Measurements from ENCODE around the gene SCIMP. TPM values are rescaled to one million over a fixed set of nuclear protein-coding genes. Genes with fewer than 3 reads are reported as not detected.

SCIMP gene
- total RNA-seq, 4 donors from 2014 or later: 1.7 to 17.0 (median 7.6) TPM

GRCh38 chr17:5179003-5179402 lies 55.7 kb downstream of the SCIMP start:
- TF ChIP-seq CTCF (IDR thresholded peaks at IDR 0.05; ENCODE audit: low read depth): no peak

GRCh38 chr17:5164436-5164835 lies 70.2 kb downstream of the SCIMP start:
- TF ChIP-seq CTCF (IDR thresholded peaks at IDR 0.05; ENCODE audit: low read depth): no peak

Other genes with a start within 250 kb of the SCIMP start
- 10 to 100 TPM; 11.4 to 21.9 (median 17.5) TPM for gene CAMTA2, start 247.2 kb downstream of the SCIMP start, total RNA-seq
- gene INCA1, start 237.3 kb downstream of the SCIMP start, total RNA-seq: 1 to 10 TPM in 3 of 4 donors, under 1 TPM in 1; 0.85 to 1.3 (median 1.1) TPM
- 100 to 1,000 TPM in 1 of 4 donors, 10 to 100 TPM in 3; 32.3 to 162 (median 65.2) TPM for gene KIF1C, start 236.9 kb downstream of the SCIMP start, total RNA-seq
- not detected for gene SLC52A1, start 199.4 kb downstream of the SCIMP start, total RNA-seq
- 1 to 10 TPM; 3.2 to 5.9 (median 4.0) TPM for gene ZFP3, start 156.4 kb downstream of the SCIMP start, total RNA-seq
- 10 to 100 TPM in 1 of 4 donors, 1 to 10 TPM in 3; 1.5 to 11.9 (median 6.0) TPM for gene ZNF232, start 123.0 kb downstream of the SCIMP start, total RNA-seq
- 1 to 10 TPM in 1 of 4 donors, under 1 TPM in 2, not detected in 1; 0.22 to 5.1 (median 0.51) TPM for gene USP6, start 118.8 kb downstream of the SCIMP start, total RNA-seq
- gene ZNF594, start 43.0 kb downstream of the SCIMP start, total RNA-seq: 10 to 100 TPM in 3 of 4 donors, 1 to 10 TPM in 1; 5.5 to 17.1 (median 11.0) TPM
- 10 to 100 TPM; 59.5 to 72.1 (median 63.3) TPM for gene RABEP1, start 47.4 kb upstream of the SCIMP start, total RNA-seq
- 100 to 1,000 TPM in 1 of 4 donors, 10 to 100 TPM in 3; 58.8 to 104 (median 64.6) TPM for gene NUP88, start 184.8 kb upstream of the SCIMP start, total RNA-seq
- gene RPAIN, start 185.3 kb upstream of the SCIMP start, total RNA-seq: 10 to 100 TPM; 35.9 to 53.0 (median 40.6) TPM
- 10 to 100 TPM; 54.4 to 85.3 (median 73.3) TPM for gene C1QBP, start 204.3 kb upstream of the SCIMP start, total RNA-seq
- gene DHX33, start 234.1 kb upstream of the SCIMP start, total RNA-seq: 1 to 10 TPM; 7.8 to 9.3 (median 8.2) TPM